Stimulated activated naive CD4-positive, alpha-beta T cell treated with Interleukin-2 at 50 U/mL for 16 hours (primary cell): ENCODE results near the gene CCSER2.
"Not testable (repeated sequence)": the region's sequence is repeated elsewhere in the genome, so short reads cannot be mapped to it uniquely, and the experiment has no call there.

ENCODE experiments used
- DNase-seq: peaks from one replicate; lab custom pipeline; 2025; lab: John Stamatoyannopoulos, UW

Gene CCSER2

GRCh38 chr10:84391326-84391725, 62.9 kb downstream of the CCSER2 start:
- no peak for DNase-seq

GRCh38 chr10:84392181-84392580, 63.8 kb downstream of the CCSER2 start:
- DNase-seq, result no peak

GRCh38 chr10:84395581-84395980, 67.2 kb downstream of the CCSER2 start:
- DNase-seq, result no peak

- DNase-seq, result no peak
These were observed 69.4 kb downstream of the CCSER2 start for GRCh38 chr10:84397735-84398144.

GRCh38 chr10:84398696-84399095, 70.3 kb downstream of the CCSER2 start:
- DNase-seq, result no peak

- DNase-seq, result no peak
These were observed 73.6 kb downstream of the CCSER2 start for GRCh38 chr10:84401854-84402611.

GRCh38 chr10:84404783-84405182, 76.4 kb downstream of the CCSER2 start:
- DNase-seq, result no peak

- DNase-seq, result no peak
These were observed 77.3 kb downstream of the CCSER2 start for GRCh38 chr10:84405662-84406061.

GRCh38 chr10:84406561-84406960, 78.2 kb downstream of the CCSER2 start:
- DNase-seq, result no peak

- no peak for DNase-seq
These were observed 79.1 kb downstream of the CCSER2 start for GRCh38 chr10:84407388-84408049.

- no peak for DNase-seq
These were observed 84.1 kb downstream of the CCSER2 start for GRCh38 chr10:84412482-84412881.

- not testable (repeated sequence) for DNase-seq
These were observed 85.7 kb downstream of the CCSER2 start for GRCh38 chr10:84414110-84414509.

GRCh38 chr10:84415539-84416244, 87.3 kb downstream of the CCSER2 start:
- no peak for DNase-seq

GRCh38 chr10:84416245-84416555, 87.8 kb downstream of the CCSER2 start:
- DNase-seq, result no peak

GRCh38 chr10:84423719-84424118, 95.3 kb downstream of the CCSER2 start:
- DNase-seq, result no peak

- no peak for DNase-seq
These were observed 96.4 kb downstream of the CCSER2 start for GRCh38 chr10:84424731-84425167.

GRCh38 chr10:84427903-84428650, 99.7 kb downstream of the CCSER2 start:
- DNase-seq, result no peak

- no peak for DNase-seq
These were observed 100.3 kb downstream of the CCSER2 start for GRCh38 chr10:84428711-84429110.

GRCh38 chr10:84429926-84430520, 101.6 kb downstream of the CCSER2 start:
- DNase-seq, result peak; percentile 55

- DNase-seq, result no peak
These were observed 104.5 kb downstream of the CCSER2 start for GRCh38 chr10:84432891-84433290.

GRCh38 chr10:84440781-84441180, 112.4 kb downstream of the CCSER2 start:
- DNase-seq, result no peak
